Fibroblast of mammary gland (primary cell): ENCODE results near the gene GGACT.

Experiments used
- DNase-seq: peaks from one replicate; pipeline ENCODE4 v3.0.0-alpha.2; 2010; ENCODE audit warnings: low read depth
- H3K4me3 ChIP-seq: 2 replicates; pipeline ENCODE4 v1.5.1; 2011; ENCODE audit warnings: low read depth, mild to moderate bottlenecking, low read length, moderate library complexity; ENCODE audit not compliant: control insufficient read depth
- CTCF ChIP-seq: conservative IDR thresholded peaks from 2 replicates; pipeline ENCODE4 v1.5.1; 2011; ENCODE audit warnings: low read depth, low read length, inconsistent platforms; ENCODE audit not compliant: control insufficient read depth, insufficient read depth

The GGACT gene

GRCh38 chr13:100522618-100523309 is 65.8 kb downstream of the GGACT start:
- no peak for TF ChIP-seq CTCF
- no peak overlapping the region for H3K4me3 ChIP-seq
- DNase-seq, result no peak

- TF ChIP-seq CTCF, result no peak
- no peak for DNase-seq
- H3K4me3 ChIP-seq, result no peak overlapping the region
These were observed 66.6 kb downstream of the GGACT start for GRCh38 chr13:100521851-100522617.

GRCh38 chr13:100520936-100521850 is 67.4 kb downstream of the GGACT start:
- TF ChIP-seq CTCF, result no peak
- no peak overlapping the region for H3K4me3 ChIP-seq

GRCh38 chr13:100519626-100520025 is 69.0 kb downstream of the GGACT start:
- TF ChIP-seq CTCF, result no peak
- DNase-seq, result no peak
- no peak overlapping the region for H3K4me3 ChIP-seq

More at GRCh38 chr13:100520936-100521850, 67.4 kb downstream of the GGACT start:
- no peak for DNase-seq

GRCh38 chr13:100518394-100519062 is 70.1 kb downstream of the GGACT start:
- DNase-seq, result no peak
- no peak for TF ChIP-seq CTCF
- H3K4me3 ChIP-seq, result no peak overlapping the region

- no peak for DNase-seq
- no peak for TF ChIP-seq CTCF
- H3K4me3 ChIP-seq, result no peak overlapping the region
These were observed 70.9 kb downstream of the GGACT start for GRCh38 chr13:100517728-100518127.
